Ovary (tissue), 9 donors: ENCODE data around the gene CCR6. TPM values are rescaled to one million over a fixed set of nuclear protein-coding genes. Genes with fewer than 3 reads are reported as not detected.
"Not testable (repeated sequence)": the region's sequence is repeated elsewhere in the genome, so short reads cannot be mapped to it uniquely, and the experiment has no call there.

Experiments used
- DNase-seq, 5 donors: peaks; one replicate each; pipeline ENCODE4 v3.0.0-alpha.2; 2019 to 2020
- H3K27ac ChIP-seq, 2 donors: fragments of 200-600 bp; one replicate each; pipeline versions ENCODE4 v1.5.1 to v1.8.0; 2019 to 2022
- H3K27me3 ChIP-seq: fragments of 200-600 bp; one replicate; pipeline ENCODE4 v1.8.0; 2022
- H3K36me3 ChIP-seq: fragments of 200-600 bp; sonication (generic); one replicate; pipeline ENCODE4 v1.5.1; 2019
- H3K4me1 ChIP-seq: one replicate; pipeline ENCODE4 v1.8.1; 2013; ENCODE audit warnings: mild to moderate bottlenecking, moderate library complexity; ENCODE audit not compliant: insufficient read depth
- H3K4me3 ChIP-seq: fragments of 200-600 bp; sonication (generic); one replicate; pipeline ENCODE4 v1.5.1; 2017
- H3K9me3 ChIP-seq, 2 donors: fragments of 200-600 bp in 1 of 2; sonication (generic) in 1 of 2; one replicate each; pipeline versions ENCODE4 v1.5.1 to v1.8.1; 2013 to 2019; ENCODE audit warnings: mild to moderate bottlenecking in 1 of 2, moderate library complexity in 1 of 2
- CTCF ChIP-seq, 3 donors: fragments of 450-650 bp in 2 of 3; fragments of 200-600 bp in 1 of 3; IDR thresholded peaks; one replicate each; pipeline versions ENCODE4 v1.5.1 to v1.8.0; 2016 to 2022; ENCODE audit warnings: antibody characterized with exemption in 3 of 3, mild to moderate bottlenecking in 1 of 3
- EP300 ChIP-seq: sonication (generic); formaldehyde crosslinking; IDR thresholded peaks from one replicate; pipeline ENCODE4 v1.6.1; 2017; ENCODE audit warnings: antibody characterized with exemption
- POLR2A ChIP-seq: fragments of 450-650 bp; IDR thresholded peaks from one replicate; pipeline ENCODE4 v1.6.1; 2017; ENCODE audit warnings: antibody characterized with exemption, mild to moderate bottlenecking, moderate library complexity
- WGBS, 3 donors: extraction: QIAGEN DNeasy Blood & Tissue Kit in 1 of 3; methylation state at CpG; one replicate each; pipeline versions ENCODE4 v1.1.5 to v1.1.7; 2013 to 2017; 5-methylcytosine and 5-hydroxymethylcytosine counted together
- intact Hi-C, 4 donors: fragments of 100-400 bp; cut with DNase I; formaldehyde crosslinking; loops; one replicate each; pipeline versions ENCODE4 v1.11.0 to v1.15.1; 2022 to 2023
- polyA plus RNA-seq, 2 donors: library from polyadenylated mRNA; stranded (reverse); fragments of 200-250 nt in 1 of 2; fragments of 350-450 nt in 1 of 2; fragmentation: Illumina TruSeq in 1 of 2; extraction: RNeasy Lipid Tissue Mini Kit (QIAGEN cat#74804) in 1 of 2; gene quantifications; one replicate each; pipeline ENCODE4 v1.2.3, GENCODE V29; 2013 to 2014
- total RNA-seq, 7 donors: library from RNA; depleted of rRNA in 2 of 7; stranded (reverse); fragments of >200 nt in 2 of 7; fragmentation: NEBNext Ultra II Directional in 3 of 7; extraction: Animal tissue kit (Norgen Biotek cat#: 25700) in 3 of 7; gene quantifications; one replicate each; pipeline versions ENCODE4 v1.1.0 to v1.2.4, GENCODE V29; 2016 to 2023
- donor health status: DM: no; HTN: no; CAD: no; lungs with moderate emphysema.
- donor health status: DM: no; HTN: no; CAD: no.
- donor health status: Bipolar disorder and iron deficiency.
- donor health status: DM: yes; HTN: yes; CAD: no.
- donor health status: DM: no; HTN: no; CAD: no.
- donor health status: DM: yes; HTN: yes; CAD: no.

The CCR6 gene
- total and polyA plus RNA-seq, 9 donors: 0.18 TPM; not detected in 8

- intact Hi-C loops: no loop called here
- no peak for TF ChIP-seq CTCF (IDR thresholded peaks at IDR 0.05)
- TF ChIP-seq EP300: no peak
- no peak for TF ChIP-seq POLR2A
- WGBS, 3 donors: 76 to 81% (median 80%) methylated on average over 9 of the region's 9 CpGs
- no peaks in the 10 kb centered on the region for H3K4me1 ChIP-seq
- no peak overlapping the region for H3K27ac ChIP-seq
- DNase-seq: no peak
- no peaks in the 10 kb centered on the region for H3K27me3 ChIP-seq
- H3K36me3 ChIP-seq: no peaks in the 10 kb centered on the region
- H3K9me3 ChIP-seq: no peaks in the 10 kb centered on the region
- no peak overlapping the region for H3K4me3 ChIP-seq
Measured at GRCh38 chr6:167163476-167164011, 40.6 kb downstream of the CCR6 start.

- H3K27me3 ChIP-seq: no peaks in the 10 kb centered on the region
- 47 to 52% (median 52%) methylated on average over 3 of the region's 3 CpGs for WGBS, 3 donors
- no peak overlapping the region for H3K4me3 ChIP-seq
- intact Hi-C loops: no loop called here
- no peak overlapping the region for H3K27ac ChIP-seq
- no peak for DNase-seq
- H3K4me1 ChIP-seq: no peaks in the 10 kb centered on the region
- TF ChIP-seq CTCF (IDR thresholded peaks at IDR 0.05): no peak
- TF ChIP-seq POLR2A: no peak
- TF ChIP-seq EP300: no peak
- H3K36me3 ChIP-seq: no peaks in the 10 kb centered on the region
- no peaks in the 10 kb centered on the region for H3K9me3 ChIP-seq
Measured at GRCh38 chr6:167164261-167164660, 41.4 kb downstream of the CCR6 start.

GRCh38 chr6:167165858-167166471, 43.1 kb downstream of the CCR6 start:
- TF ChIP-seq POLR2A: no peak
- TF ChIP-seq EP300: no peak
- TF ChIP-seq CTCF (IDR thresholded peaks at IDR 0.05): no peak
- no peaks in the 10 kb centered on the region for H3K36me3 ChIP-seq
- 78 to 97% (median 92%) methylated on average over 2 of the region's 2 CpGs for WGBS, 3 donors
- H3K27ac ChIP-seq: no peak overlapping the region
- H3K9me3 ChIP-seq: no peaks in the 10 kb centered on the region
- no peaks in the 10 kb centered on the region for H3K4me1 ChIP-seq
- no peak for DNase-seq
- no peak overlapping the region for H3K4me3 ChIP-seq
- intact Hi-C loops: no loop called here
- no peaks in the 10 kb centered on the region for H3K27me3 ChIP-seq

GRCh38 chr6:167167699-167168098, 44.8 kb downstream of the CCR6 start:
- H3K4me3 ChIP-seq, H3K36me3 ChIP-seq, H3K27me3 ChIP-seq, H3K27ac ChIP-seq, H3K9me3 ChIP-seq, intact Hi-C loops, H3K4me1 ChIP-seq, DNase-seq: not testable (repeated sequence)
- 79 to 92% (median 87%) methylated on average over 6 to 10 of the region's 10 CpGs for WGBS, 3 donors

- 60 to 68% (median 61%) methylated on average over 12 to 16 of the region's 16 CpGs for WGBS, 3 donors
- DNase-seq, H3K27ac ChIP-seq, intact Hi-C loops, H3K36me3 ChIP-seq, H3K27me3 ChIP-seq, H3K4me3 ChIP-seq, H3K9me3 ChIP-seq, H3K4me1 ChIP-seq: not testable (repeated sequence)
Measured at GRCh38 chr6:167168296-167168695, 45.4 kb downstream of the CCR6 start.

- H3K4me3 ChIP-seq, H3K27me3 ChIP-seq, DNase-seq, H3K4me1 ChIP-seq, H3K36me3 ChIP-seq, H3K27ac ChIP-seq, intact Hi-C loops, H3K9me3 ChIP-seq: not testable (repeated sequence)
- 73 to 90% (median 88%) methylated on average over 3 to 8 of the region's 13 CpGs for WGBS, 3 donors
Measured at GRCh38 chr6:167169867-167170266, 47.0 kb downstream of the CCR6 start.

GRCh38 chr6:167171300-167171699, 48.4 kb downstream of the CCR6 start:
- 84 to 87% (median 86%) methylated on average over 11 of the region's 11 CpGs for WGBS, 3 donors
- DNase-seq, H3K4me3 ChIP-seq, H3K36me3 ChIP-seq, H3K4me1 ChIP-seq, H3K27ac ChIP-seq, H3K9me3 ChIP-seq, intact Hi-C loops, H3K27me3 ChIP-seq: not testable (repeated sequence)

- DNase-seq, H3K27me3 ChIP-seq, H3K36me3 ChIP-seq, H3K9me3 ChIP-seq, H3K4me1 ChIP-seq, H3K27ac ChIP-seq, intact Hi-C loops, H3K4me3 ChIP-seq: not testable (repeated sequence)
- WGBS, 3 donors: 85 to 88% (median 86%) methylated on average over 10 to 13 of the region's 13 CpGs
Measured at GRCh38 chr6:167172011-167172410, 49.1 kb downstream of the CCR6 start.

- H3K4me3 ChIP-seq, H3K36me3 ChIP-seq, H3K4me1 ChIP-seq, H3K9me3 ChIP-seq, intact Hi-C loops, H3K27ac ChIP-seq, DNase-seq, H3K27me3 ChIP-seq: not testable (repeated sequence)
- WGBS, 3 donors: 77 to 92% (median 85%) methylated on average over 6 to 14 of the region's 14 CpGs
Measured at GRCh38 chr6:167177271-167177670, 54.4 kb downstream of the CCR6 start.
